GM12878 (cell line): ENCODE results near the gene C4orf36. TPM values are rescaled to one million over a fixed set of nuclear protein-coding genes. Genes with fewer than 3 reads are reported as not detected.

ENCODE experiments used
- ATAC-seq: fragments of 200-7000 bp; cut with Tn5 transposase; 3 replicates; pipeline ENCODE4 v1.9.1; 2020; ENCODE audit warnings: mild to moderate bottlenecking, moderate library complexity
- BruUV-seq: library from RNA; stranded (reverse); fragments of 400-500 nt; replicated peaks from 2 replicates; lab custom pipeline; 2021; lab: Mats Ljungman, UMichigan
- CTCF ChIA-PET: fragments of 300-600 bp; sonication (Branson Sonifier 250); formaldehyde crosslinking; extraction: SDS; loops from one replicate; lab custom pipeline; 2021; ENCODE audit warnings: inconsistent platforms; lab: Yijun Ruan, JAX
- POLR2A ChIA-PET: fragments of 350-600 bp; formaldehyde crosslinking; extraction: SDS; loops from one replicate; lab custom pipeline; 2021; ENCODE audit warnings: inconsistent platforms; lab: Charles Lee
- RAD21 ChIA-PET: fragments of 300-600 bp; sonication (Branson Sonifier 250); formaldehyde crosslinking; loops from one replicate; lab custom pipeline; 2023; ENCODE audit warnings: antibody characterized with exemption; ENCODE audit not compliant: unreplicated experiment; lab: Charles Lee
- SMC1A ChIA-PET: fragments of 300-600 bp; sonication (Branson Sonifier 250); formaldehyde crosslinking; loops from one replicate; lab custom pipeline; 2023; ENCODE audit not compliant: unreplicated experiment, uncharacterized antibody; lab: Charles Lee
- DNase-seq: peaks from one replicate; pipeline ENCODE4 v3.0.0-alpha.2; 2011; ENCODE audit warnings: low read depth, low spot score
- FAIRE-seq: peaks from 3 replicates; lab custom pipeline; 2011; peaks lifted over from hg19 to GRCh38; lab: Jason Lieb, UNC
- H2AFZ ChIP-seq: 2 replicates; pipeline ENCODE4 v1.6.0; 2011; ENCODE audit warnings: low read depth, low read length, control low read depth; ENCODE audit not compliant: control insufficient read depth
- H3K27ac ChIP-seq: 2 replicates; pipeline ENCODE4 v1.5.1; 2011; ENCODE audit warnings: control low read depth; ENCODE audit not compliant: control insufficient read depth, insufficient read depth
- H3K27me3 ChIP-seq, 2 experiments: replicated peaks in 1 of 2; 2 replicates each; pipeline versions ENCODE4 v1.6.0 to v1.6.1; 2011; ENCODE audit warnings: low read length in 1 of 2; ENCODE audit not compliant: control insufficient read depth in 2 of 2, insufficient read depth in 2 of 2
- H3K36me3 ChIP-seq, 2 experiments: 2 replicates each; pipeline ENCODE4 v1.5.1; 2011; ENCODE audit warnings: low read length in 1 of 2; ENCODE audit not compliant: control insufficient read depth in 2 of 2, insufficient read depth in 2 of 2
- H3K4me1 ChIP-seq: 2 replicates; pipeline ENCODE4 v1.6.1; 2011; ENCODE audit warnings: mild to moderate bottlenecking, low read length, moderate library complexity, mixed read lengths; ENCODE audit not compliant: control insufficient read depth, insufficient read depth
- H3K4me2 ChIP-seq: 2 replicates; pipeline ENCODE4 v1.6.0; 2011; ENCODE audit warnings: control low read depth; ENCODE audit not compliant: control insufficient read depth, insufficient read depth
- H3K4me3 ChIP-seq: fragments of 200-600 bp; sonication (generic); 2 replicates; pipeline ENCODE4 v1.5.1; 2016
- H3K79me2 ChIP-seq: 2 replicates; pipeline ENCODE4 v1.6.0; 2011; ENCODE audit warnings: low read length; ENCODE audit not compliant: control insufficient read depth, insufficient read depth
- H3K9ac ChIP-seq: 2 replicates; pipeline ENCODE4 v1.8.0; 2011; ENCODE audit warnings: low read length, control low read depth, mixed read lengths; ENCODE audit not compliant: control insufficient read depth, insufficient read depth
- H3K9me3 ChIP-seq: replicated peaks from 3 replicates; pipeline ENCODE4 v1.5.1; 2011; ENCODE audit warnings: mild to moderate bottlenecking, low read length; ENCODE audit not compliant: control insufficient read depth, insufficient read depth
- H4K20me1 ChIP-seq: 2 replicates; pipeline ENCODE4 v1.6.0; 2011; ENCODE audit not compliant: control insufficient read depth, insufficient read depth
- BHLHE40 ChIP-seq, 2 experiments: fragments of 450-650 bp in 1 of 2; IDR thresholded peaks; 2 replicates each; pipeline ENCODE4 v1.6.1; 2011 to 2017; ENCODE audit warnings: low read depth in 2 of 2, borderline replicate concordance in 1 of 2, improper control_type of control experiment in 1 of 2, low read length in 1 of 2, mild to moderate bottlenecking in 1 of 2
- DPF2 ChIP-seq: fragments of 450-650 bp; IDR thresholded peaks from 2 replicates; pipeline ENCODE4 v1.6.1; 2017; ENCODE audit warnings: mild to moderate bottlenecking
- MAX ChIP-seq: IDR thresholded peaks from 2 replicates; pipeline ENCODE4 v1.6.1; 2012; ENCODE audit warnings: low read depth, low read length, improper control_type of control experiment
- POU2F2 ChIP-seq: IDR thresholded peaks from 3 replicates; pipeline ENCODE4 v1.6.1; 2011; ENCODE audit warnings: low read depth, mild to moderate bottlenecking, low read length, borderline replicate concordance
- RCOR1 ChIP-seq: conservative IDR thresholded peaks from 2 replicates; pipeline ENCODE4 v1.6.1; 2012; ENCODE audit warnings: low read depth, low read length, improper control_type of control experiment
- RELB ChIP-seq: fragments of 450-650 bp; IDR thresholded peaks from 2 replicates; pipeline ENCODE4 v1.6.1; 2017; ENCODE audit warnings: low read depth, mild to moderate bottlenecking, moderate library complexity
- RFX5 ChIP-seq: IDR thresholded peaks from 2 replicates; pipeline ENCODE4 v1.6.1; 2011; ENCODE audit warnings: low read depth, low read length, improper control_type of control experiment
- YBX1 ChIP-seq: fragments of 450-650 bp; IDR thresholded peaks from 2 replicates; pipeline ENCODE4 v1.6.1; 2016; ENCODE audit warnings: antibody characterized with exemption
- WGBS: methylation state at CpG from one replicate; pipeline ENCODE4 v1.1.6; 2016; ENCODE audit warnings: low lambda C conversion rate; ENCODE audit not compliant: insufficient replicate concordance, insufficient coverage; ENCODE audit errors: missing lambda C conversion rate; 5-methylcytosine and 5-hydroxymethylcytosine counted together
- in situ Hi-C: fragments of 300-500 bp; cut with MboI; formaldehyde crosslinking; loops from 9 replicates; pipeline ENCODE4 v1.14.3; 2018; ENCODE audit warnings: mixed read lengths
- intact Hi-C: fragments of 100-400 bp; cut with micrococcal nuclease; formaldehyde crosslinking; loops from one replicate; pipeline ENCODE4 v1.14.2; 2022; ENCODE audit not compliant: unreplicated experiment
- polyA plus RNA-seq, 11 experiments: library from polyadenylated mRNA; depleted of rRNA in 4 of 11; unstranded in 6 of 11; stranded (reverse) in 5 of 11; fragments of >200 nt; fragmentation: Nextera tagmentation in 4 of 11; fragmentation: Illumina TruSeq in 1 of 11; extraction: Ambion mirVana in 4 of 11; extraction: Trizol in 1 of 11; gene quantifications; 1 replicate in 1 of 11; 2 replicates in 10 of 11; pipeline versions ENCODE4 v1.2.1 to v1.2.3, GENCODE V29; 2011 to 2016; ENCODE audit warnings: inconsistent platforms in 2 of 11, missing spikeins in 2 of 11, low read depth in 1 of 11
- total RNA-seq, 4 experiments: library from RNA; depleted of rRNA in 3 of 4; stranded (reverse); fragments of >200 nt in 3 of 4; fragmentation: Illumina TruSeq in 1 of 4; extraction: Trizol in 1 of 4; gene quantifications; 2 replicates each; pipeline versions ENCODE4 v1.2.1 to v1.2.3, GENCODE V29; 2013 to 2021

The C4orf36 gene
- total and polyA plus RNA-seq, 10 of the 15 experiments (the other 5 are each of a cell fraction or from before 2014, with no cell fraction given): 0.35 to 2.7 (median 1.3) TPM; not detected in 2

DNA sequence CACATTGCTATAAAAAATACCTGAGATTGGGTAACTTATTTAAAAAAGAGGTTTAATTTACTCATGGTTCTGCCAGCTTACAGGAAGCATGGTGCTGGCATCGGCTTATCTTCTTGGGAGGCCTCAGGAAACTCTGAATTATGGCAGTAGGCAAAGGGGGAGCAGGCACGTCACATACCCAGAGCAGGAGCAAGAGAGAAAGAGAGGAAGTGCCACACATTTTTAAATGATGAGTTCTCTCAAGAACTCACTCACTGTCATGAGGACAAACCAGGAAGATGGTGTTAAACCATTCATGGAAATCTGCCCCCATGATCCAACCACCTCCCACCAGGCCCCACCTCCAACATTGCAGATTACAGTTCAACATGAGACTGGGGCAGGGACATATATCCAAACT, 32.6 kb upstream of the C4orf36 start:
- TF ChIP-seq POU2F2: no peak
- TF ChIP-seq DPF2: no peak
- no peak for TF ChIP-seq BHLHE40 (IDR thresholded peaks at IDR 0.05; ENCODE audit: borderline replicate concordance in 1 of 2, low read depth in 2 of 2, low read length in 1 of 2)
- no peak for TF ChIP-seq MAX
- no peak for TF ChIP-seq YBX1
- TF ChIP-seq RFX5: no peak
- no peak for TF ChIP-seq RCOR1
- TF ChIP-seq RELB: no peak
- ATAC-seq (no peak), DNase-seq (no peak), FAIRE-seq (no peak)
- Histone ChIP-seq H3K79me2 (peaks cover 3% of the 10 kb centered on the region), H2AFZ (no peak overlapping the region), H3K27ac (no peak overlapping the region), H3K36me3 (no peaks in the 10 kb centered on the region; a peak in 1 of 4 replicates), H3K4me2 (no peak overlapping the region), H3K4me1 (peaks cover 13% of the 10 kb centered on the region), H4K20me1 (no peaks in the 10 kb centered on the region), H3K27me3 (no peaks in the 10 kb centered on the region), H3K9me3 (no peaks in the 10 kb centered on the region), H3K4me3 (no peak overlapping the region), H3K9ac (no peak overlapping the region)
- RAD21 ChIA-PET: interaction anchor here (1.1 to 6.3 kb wide), 6 partner anchors 17 to 231 kb away, joined by 3 to 183 read pairs (median 5); no protein-coding TSS in a partner anchor
- POLR2A ChIA-PET: interaction anchor here (1.0 kb wide), 1 partner anchor 10 kb away, joined by 3 read pairs; the partner anchor contains the start of gene AFF1
- 3% methylated on average over 2 of the region's 2 CpGs for WGBS
- intact Hi-C loops (no loop called here), in situ Hi-C loops (loop anchor here (5.0 kb wide), 2 partner anchors 167 to 307 kb away; no protein-coding TSS in a partner anchor)
- CTCF ChIA-PET: interaction anchor here (1.2 to 7.2 kb wide), 6 partner anchors 20 to 311 kb away, joined by 3 to 293 read pairs (median 34); no protein-coding TSS in a partner anchor
- no TSS peak for BruUV-seq
- SMC1A ChIA-PET: interaction anchor here (1.3 to 7.0 kb wide), 7 partner anchors 11 to 429 kb away, joined by 3 to 267 read pairs (median 63); partner anchors contain the start of gene AFF1
